Lower leg skin (tissue), 3 donors: ENCODE data around the gene CCDC8.

ENCODE experiments used
- CTCF ChIP-seq, 3 donors: fragments of 450-650 bp; IDR thresholded peaks; one replicate each; pipeline ENCODE4 v1.5.1; 2016; ENCODE audit warnings: antibody characterized with exemption in 3 of 3, mild to moderate bottlenecking in 3 of 3, moderate library complexity in 2 of 3
- POLR2A ChIP-seq, 2 donors: fragments of 450-650 bp; IDR thresholded peaks; one replicate each; pipeline ENCODE4 v1.6.1; 2016 to 2017; ENCODE audit warnings: antibody characterized with exemption in 2 of 2, mild to moderate bottlenecking in 1 of 2, moderate library complexity in 1 of 2

- TF ChIP-seq CTCF (IDR thresholded peaks at IDR 0.05) (no peak), POLR2A (IDR thresholded peaks at IDR 0.05) (no peak)
These were observed 32.0 kb downstream of the CCDC8 start for GRCh38 chr19:46381346-46381745.
